OCI-LY1 (cell line): ENCODE measurements around the gene GALNT1.

Source experiments
- H2AFZ ChIP-seq: fragments of 200-600 bp; sonication (generic), shearing (Covaris generic); 2 replicates; pipeline ENCODE4 v1.6.0; 2014; ENCODE audit warnings: antibody characterized with exemption, mild to moderate bottlenecking, low read length
- H3F3A ChIP-seq: fragments of 200-600 bp; sonication (generic), shearing (Covaris generic); 2 replicates; pipeline ENCODE4 v1.6.0; 2014; ENCODE audit warnings: mild to moderate bottlenecking, antibody characterized with exemption, low read length, moderate library complexity; ENCODE audit not compliant: insufficient read depth
- H3K27ac ChIP-seq: fragments of 200-600 bp; sonication (generic); 2 replicates; pipeline ENCODE4 v1.5.1; 2014; ENCODE audit warnings: low read length, mixed run types, mild to moderate bottlenecking, low read depth; ENCODE audit not compliant: poor library complexity, severe bottlenecking
- H3K27me3 ChIP-seq: fragments of 200-600 bp; sonication (generic); 2 replicates; pipeline ENCODE4 v1.6.0; 2014; ENCODE audit warnings: antibody characterized with exemption, mild to moderate bottlenecking, low read length, moderate library complexity; ENCODE audit not compliant: insufficient read depth
- H3K36me3 ChIP-seq: fragments of 200-600 bp; sonication (generic); 2 replicates; pipeline ENCODE4 v1.6.1; 2014; ENCODE audit warnings: mild to moderate bottlenecking, antibody characterized with exemption, low read length, moderate library complexity, mixed read lengths; ENCODE audit not compliant: insufficient read depth
- H3K4me1 ChIP-seq: fragments of 200-600 bp; sonication (generic); 2 replicates; pipeline ENCODE4 v1.5.1; 2014; ENCODE audit warnings: mild to moderate bottlenecking, low read length, moderate library complexity; ENCODE audit not compliant: insufficient read depth, severe bottlenecking
- H3K4me2 ChIP-seq: fragments of 200-600 bp; sonication (generic), shearing (Covaris generic); 2 replicates; pipeline ENCODE4 v1.6.1; 2014; ENCODE audit warnings: low read length
- H3K4me3 ChIP-seq: fragments of 200-600 bp; sonication (generic); 2 replicates; pipeline ENCODE4 v1.5.1; 2014; ENCODE audit warnings: low read length, low read depth, mild to moderate bottlenecking, mixed read lengths; ENCODE audit not compliant: poor library complexity, severe bottlenecking
- H3K79me2 ChIP-seq: fragments of 200-600 bp; shearing (Covaris generic); 2 replicates; pipeline ENCODE4 v1.6.1; 2016; ENCODE audit warnings: mixed run types, low read length, mixed read lengths; ENCODE audit not compliant: insufficient read depth
- H3K9ac ChIP-seq: fragments of 200-600 bp; sonication (generic), shearing (Covaris generic); 2 replicates; pipeline ENCODE4 v1.6.1; 2014; ENCODE audit warnings: mild to moderate bottlenecking, low read length, mixed read lengths
- H3K9me2 ChIP-seq: fragments of 200-600 bp; sonication (generic), shearing (Covaris generic); 2 replicates; pipeline ENCODE4 v1.6.1; 2014; ENCODE audit warnings: low read depth, mild to moderate bottlenecking, low read length, mixed read lengths
- H3K9me3 ChIP-seq: fragments of 200-600 bp; shearing (Covaris generic); 2 replicates; pipeline ENCODE4 v1.6.1; 2014; ENCODE audit warnings: low read length, mixed read lengths
- H4K20me1 ChIP-seq: fragments of 200-600 bp; sonication (generic), shearing (Covaris generic); 2 replicates; pipeline ENCODE4 v1.6.0; 2016; ENCODE audit warnings: mild to moderate bottlenecking, low read length; ENCODE audit not compliant: insufficient read depth
- CTCF ChIP-seq: fragments of 200-600 bp; sonication (generic), shearing (Covaris generic); IDR thresholded peaks from 2 replicates; pipeline ENCODE4 v1.5.1; 2017; ENCODE audit warnings: mild to moderate bottlenecking, antibody characterized with exemption, low read length, moderate library complexity, mixed read lengths
- EZH2 ChIP-seq: fragments of 200-600 bp; sonication (generic), shearing (Covaris generic); IDR thresholded peaks from 2 replicates; pipeline ENCODE4 v1.8.0; 2017; ENCODE audit warnings: borderline replicate concordance, mixed run types, mild to moderate bottlenecking, antibody characterized with exemption, low read length, moderate library complexity, mixed read lengths

Gene GALNT1

DNA sequence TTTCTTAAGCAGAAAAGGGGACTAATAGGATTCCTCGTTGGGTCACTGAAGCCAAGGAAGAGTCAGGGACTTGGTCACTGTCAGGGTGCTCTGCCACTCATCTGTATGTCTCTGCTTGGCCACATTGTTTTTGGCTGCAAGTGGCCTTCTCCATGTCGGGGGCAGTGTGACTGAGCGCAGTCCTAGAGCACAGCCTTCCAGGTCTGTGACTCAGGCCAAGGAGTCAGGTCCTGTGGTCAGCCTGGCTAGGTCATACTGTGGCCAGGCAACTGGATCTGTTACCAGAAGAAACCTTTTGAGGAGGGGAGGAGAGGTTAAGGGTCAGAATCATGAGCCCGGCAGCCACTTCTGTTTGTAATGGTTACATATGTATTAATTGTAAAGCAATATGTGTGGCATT lies 61.3 kb downstream of the GALNT1 start:
- Histone ChIP-seq H3K4me3 (no peak overlapping the region), H3K36me3 (no peaks in the 10 kb centered on the region), H3K27ac (no peak overlapping the region), H3K27me3 (no peaks in the 10 kb centered on the region), H3K9me2 (no peaks in the 10 kb centered on the region), H3K9me3 (no peaks in the 10 kb centered on the region), H3K79me2 (no peaks in the 10 kb centered on the region; the same call in 1 of the 2 replicates), H4K20me1 (no peaks in the 10 kb centered on the region), H2AFZ (no peak overlapping the region), H3F3A (no peaks in the 10 kb centered on the region), H3K9ac (no peak overlapping the region), H3K4me1 (no peaks in the 10 kb centered on the region), H3K4me2 (no peak overlapping the region)
- no peak for TF ChIP-seq EZH2
- no peak for TF ChIP-seq CTCF

- Histone ChIP-seq H4K20me1 (no peaks in the 10 kb centered on the region), H3K4me3 (no peak overlapping the region)
Observed at GRCh38 chr18:35646449-35646848, 64.9 kb downstream of the GALNT1 start.

DNA sequence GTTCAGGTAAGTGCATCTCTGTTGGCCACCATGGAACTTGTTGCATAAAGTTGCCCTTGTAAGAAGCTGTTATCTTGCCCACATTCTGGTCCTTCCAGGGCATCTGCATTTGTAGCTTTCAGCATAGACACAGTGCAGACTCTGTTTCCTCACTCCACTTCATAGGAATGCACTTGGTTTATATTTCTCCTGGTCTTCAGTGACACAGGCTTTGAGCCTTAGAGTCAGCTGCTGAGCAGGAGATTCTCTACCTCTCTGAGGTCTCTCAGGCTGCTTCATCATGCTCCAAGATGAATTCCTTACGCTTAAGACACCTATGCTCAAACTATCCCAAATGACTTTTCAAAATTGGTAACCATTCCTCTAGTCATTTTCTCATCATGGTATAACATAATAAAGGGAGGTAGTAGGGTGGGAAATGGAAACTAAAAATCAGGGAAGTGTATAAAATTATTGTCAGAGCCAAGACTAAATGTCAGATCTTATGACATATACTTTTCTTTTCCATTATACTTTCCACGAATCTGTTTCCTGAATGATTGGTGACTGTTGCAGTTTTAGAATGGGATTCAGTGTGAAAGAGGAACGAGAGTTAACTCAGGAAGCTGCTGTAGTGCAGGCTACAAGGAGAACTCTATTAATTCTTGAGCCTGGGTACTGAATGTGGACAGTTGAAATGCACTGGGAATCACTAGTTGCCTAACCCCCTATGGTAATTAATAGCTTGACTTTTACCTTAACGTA lies 72.0 kb downstream of the GALNT1 start:
- Histone ChIP-seq H3K9me2 (no peaks in the 10 kb centered on the region), H3K27ac (no peak overlapping the region), H3F3A (no peaks in the 10 kb centered on the region), H3K4me3 (no peak overlapping the region), H3K4me1 (no peaks in the 10 kb centered on the region), H3K9ac (no peak overlapping the region), H3K27me3 (no peaks in the 10 kb centered on the region), H3K9me3 (no peaks in the 10 kb centered on the region), H3K36me3 (no peaks in the 10 kb centered on the region), H3K4me2 (no peak overlapping the region), H3K79me2 (no peaks in the 10 kb centered on the region), H4K20me1 (no peaks in the 10 kb centered on the region), H2AFZ (no peak overlapping the region)
- TF ChIP-seq CTCF (no peak), EZH2 (no peak)

More at GRCh38 chr18:35646449-35646848, 64.9 kb downstream of the GALNT1 start:
- no peaks in the 10 kb centered on the region for H3K27me3 ChIP-seq
- H2AFZ ChIP-seq: no peak overlapping the region
- H3K4me1 ChIP-seq: no peaks in the 10 kb centered on the region
- no peaks in the 10 kb centered on the region for H3F3A ChIP-seq
- no peak overlapping the region for H3K27ac ChIP-seq
- H3K4me2 ChIP-seq: no peak overlapping the region
- H3K9ac ChIP-seq: no peak overlapping the region
- no peaks in the 10 kb centered on the region for H3K36me3 ChIP-seq
- no peaks in the 10 kb centered on the region for H3K9me2 ChIP-seq
- no peak for TF ChIP-seq EZH2
- TF ChIP-seq CTCF: no peak
- H3K9me3 ChIP-seq: no peaks in the 10 kb centered on the region
- H3K79me2 ChIP-seq: no peaks in the 10 kb centered on the region
